ENCODE results near the gene MCU.

- TF ChIP-seq USF2 (IDR thresholded peaks at IDR 0.05; ENCODE audit: low read length) (no peak), TCF12 (IDR thresholded peaks at IDR 0.05; ENCODE audit: low read depth, low read length) (no peak), RFX5 (IDR thresholded peaks at IDR 0.05; ENCODE audit: borderline replicate concordance, low read depth, low read length) (no peak), CHD2 (IDR thresholded peaks at IDR 0.05; ENCODE audit: low read length) (no peak)
Observed at GRCh38 chr10:72685264-72685921, 6.5 kb upstream of the MCU start.
